IMR-90 (cell line): ENCODE results near the gene PMM1. TPM values are rescaled to one million over a fixed set of nuclear protein-coding genes. Genes with fewer than 3 reads are reported as not detected.

Experiments used
- ATAC-seq: fragments of 200-7000 bp; cut with Tn5 transposase; 2 replicates; pipeline ENCODE4 v1.9.1; 2020; ENCODE audit warnings: low read depth, mild to moderate bottlenecking, moderate library complexity
- BruUV-seq: library from RNA; stranded (reverse); fragments of 400-500 nt; replicated peaks from 2 replicates; lab custom pipeline; 2021; lab: Mats Ljungman, UMichigan
- CTCF ChIA-PET: fragments of 300-600 bp; formaldehyde crosslinking; extraction: SDS; loops from one replicate; lab custom pipeline; 2021; ENCODE audit warnings: antibody characterized with exemption; lab: Yijun Ruan, JAX
- POLR2A ChIA-PET: fragments of 300-600 bp; sonication (Branson Sonifier 250); formaldehyde crosslinking; loops from one replicate; lab custom pipeline; 2022; ENCODE audit warnings: antibody characterized with exemption; ENCODE audit not compliant: unreplicated experiment; lab: Charles Lee
- DNase-seq: peaks from one replicate; pipeline ENCODE4 v3.0.0; 2013
- H2AFZ ChIP-seq: replicated peaks from 2 replicates; pipeline ENCODE3; 2013; ENCODE audit warnings: low read length, mild to moderate bottlenecking; ENCODE audit not compliant: poor library complexity
- H2AK5ac ChIP-seq: 2 replicates; pipeline ENCODE4 v1.6.1; 2013; ENCODE audit warnings: low read depth, low read length, inconsistent platforms
- H2AK9ac ChIP-seq: replicated peaks from 2 replicates; pipeline ENCODE3; 2013; ENCODE audit warnings: mild to moderate bottlenecking, low read depth, low read length, moderate library complexity; ENCODE audit not compliant: poor library complexity
- H2BK120ac ChIP-seq: 2 replicates; pipeline ENCODE4 v1.6.1; 2013; ENCODE audit warnings: low read depth, low read length, inconsistent platforms
- H2BK15ac ChIP-seq: 3 replicates; pipeline ENCODE4 v1.6.1; 2013; ENCODE audit warnings: low read depth, low read length, inconsistent platforms
- H2BK20ac ChIP-seq: 2 replicates; pipeline ENCODE4 v1.6.1; 2013; ENCODE audit warnings: low read depth, mild to moderate bottlenecking, inconsistent platforms, low read length, moderate library complexity
- H2BK5ac ChIP-seq: 2 replicates; pipeline ENCODE4 v1.6.1; 2013; ENCODE audit warnings: mild to moderate bottlenecking, low read depth, low read length, inconsistent platforms; ENCODE audit not compliant: poor library complexity, severe bottlenecking
- H3K14ac ChIP-seq: replicated peaks from 2 replicates; pipeline ENCODE4 v1.6.1; 2013; ENCODE audit warnings: low read depth, low read length, inconsistent platforms
- H3K18ac ChIP-seq: 2 replicates; pipeline ENCODE4 v1.6.1; 2013; ENCODE audit warnings: low read depth, low read length, control low read depth
- H3K23ac ChIP-seq: 2 replicates; pipeline ENCODE4 v1.6.1; 2013; ENCODE audit warnings: low read depth, low read length, inconsistent platforms
- H3K27ac ChIP-seq: 2 replicates; pipeline ENCODE4 v1.5.1; 2013; ENCODE audit warnings: mild to moderate bottlenecking, control low read depth, low read length; ENCODE audit not compliant: insufficient read depth
- H3K27me3 ChIP-seq: 2 replicates; pipeline ENCODE4 v1.6.1; 2013; ENCODE audit warnings: low read length; ENCODE audit not compliant: control insufficient read depth, insufficient read depth
- H3K36me3 ChIP-seq: 2 replicates; pipeline ENCODE4 v1.6.1; 2013; ENCODE audit warnings: low read length, mixed read lengths; ENCODE audit not compliant: control insufficient read depth, insufficient read depth
- H3K4ac ChIP-seq: 2 replicates; pipeline ENCODE4 v1.6.1; 2013; ENCODE audit warnings: low read depth, low read length, inconsistent platforms
- H3K4me1 ChIP-seq: 2 replicates; pipeline ENCODE4 v1.6.1; 2013; ENCODE audit warnings: low read length, mixed read lengths; ENCODE audit not compliant: control insufficient read depth, insufficient read depth
- H3K4me2 ChIP-seq: 2 replicates; pipeline ENCODE4 v1.6.1; 2013; ENCODE audit warnings: low read depth, mild to moderate bottlenecking, control low read depth, low read length, moderate library complexity
- H3K4me3 ChIP-seq: 2 replicates; pipeline ENCODE4 v1.5.1; 2013; ENCODE audit warnings: low read depth, mild to moderate bottlenecking, control low read depth, low read length, moderate library complexity; ENCODE audit not compliant: insufficient read depth
- H3K56ac ChIP-seq: 2 replicates; pipeline ENCODE4 v1.6.1; 2013; ENCODE audit warnings: low read length, inconsistent platforms; ENCODE audit not compliant: insufficient read depth; ENCODE audit errors: extremely low read depth
- H3K79me1 ChIP-seq, 2 experiments: 2 replicates each; pipeline ENCODE4 v1.6.1; 2013; ENCODE audit warnings: low read length in 2 of 2, inconsistent platforms in 1 of 2, low read depth in 1 of 2
- H3K9ac ChIP-seq: 2 replicates; pipeline ENCODE4 v1.6.1; 2013; ENCODE audit warnings: low read depth, low read length, control low read depth
- H3K9me1 ChIP-seq: 2 replicates; pipeline ENCODE4 v1.6.1; 2013; ENCODE audit warnings: low read length, inconsistent platforms; ENCODE audit not compliant: insufficient read depth
- H3K9me3 ChIP-seq: 2 replicates; pipeline ENCODE4 v1.6.1; 2013; ENCODE audit warnings: low read length; ENCODE audit not compliant: control insufficient read depth, insufficient read depth
- H4K20me1 ChIP-seq: 2 replicates; pipeline ENCODE4 v1.6.1; 2013; ENCODE audit warnings: low read length, inconsistent platforms; ENCODE audit not compliant: insufficient read depth
- H4K5ac ChIP-seq: 2 replicates; pipeline ENCODE4 v1.6.1; 2013; ENCODE audit warnings: mild to moderate bottlenecking, low read depth, low read length, control low read depth
- H4K8ac ChIP-seq, 2 experiments: 2 replicates each; pipeline ENCODE4 v1.6.1; 2013; ENCODE audit warnings: low read depth in 2 of 2, low read length in 2 of 2, control low read depth in 1 of 2, inconsistent platforms in 1 of 2
- H4K91ac ChIP-seq: 2 replicates; pipeline ENCODE4 v1.6.1; 2013; ENCODE audit warnings: low read depth, low read length, inconsistent platforms; ENCODE audit not compliant: insufficient read depth
- CEBPB ChIP-seq: IDR thresholded peaks from 2 replicates; pipeline ENCODE4 v1.6.1; 2012; ENCODE audit warnings: low read depth, low read length, improper control_type of control experiment
- CHD1 ChIP-seq: IDR thresholded peaks from 2 replicates; pipeline ENCODE4 v1.6.1; 2012; ENCODE audit warnings: low read depth, low read length, improper control_type of control experiment
- MAZ ChIP-seq: IDR thresholded peaks from 2 replicates; pipeline ENCODE4 v1.6.1; 2012; ENCODE audit warnings: low read depth, mild to moderate bottlenecking, low read length, improper control_type of control experiment, moderate library complexity, borderline replicate concordance
- POLR2A ChIP-seq: IDR thresholded peaks from 2 replicates; pipeline ENCODE4 v1.6.1; 2012; ENCODE audit warnings: mild to moderate bottlenecking, low read depth, low read length
- RAD21 ChIP-seq: IDR thresholded peaks from 2 replicates; pipeline ENCODE4 v1.6.1; 2012; ENCODE audit warnings: low read length, improper control_type of control experiment
- RCOR1 ChIP-seq: IDR thresholded peaks from 2 replicates; pipeline ENCODE4 v1.6.1; 2012; ENCODE audit warnings: mild to moderate bottlenecking, low read length, improper control_type of control experiment; ENCODE audit not compliant: insufficient replicate concordance
- SMC3 ChIP-seq: fragments of 150-350 bp; IDR thresholded peaks from 2 replicates; pipeline ENCODE4 v1.6.1; 2016; ENCODE audit warnings: low read depth, mild to moderate bottlenecking, antibody characterized with exemption, low read length, moderate library complexity
- WGBS, 2 experiments: methylation state at CpG; one replicate each; pipeline versions ENCODE4 v1.1.5 to v1.1.7; 2013; ENCODE audit warnings: missing lambda C conversion rate in 2 of 2; ENCODE audit not compliant: insufficient read length in 1 of 2; ENCODE audit errors: extremely low coverage in 2 of 2; 5-methylcytosine and 5-hydroxymethylcytosine counted together
- dilution Hi-C: fragments of 300-500 bp; cut with HindIII; formaldehyde crosslinking; loops from one replicate; pipeline ENCODE4 v1.14.3; 2018; ENCODE audit warnings: low sequenced_read_pairs; ENCODE audit not compliant: unreplicated experiment
- in situ Hi-C: fragments of 300-500 bp; cut with MboI; formaldehyde crosslinking; loops from 3 replicates; pipeline ENCODE4 v1.14.3; 2019; ENCODE audit warnings: low sequenced_read_pairs, inconsistent platforms, mixed read lengths
- intact Hi-C: fragments of 100-400 bp; cut with micrococcal nuclease; formaldehyde crosslinking; loops from 2 replicates; pipeline ENCODE4 v1.10.0; 2022
- polyA plus RNA-seq, 3 experiments: library from polyadenylated mRNA; depleted of rRNA; stranded (reverse); fragments of >200 nt; gene quantifications; 2 replicates each; pipeline ENCODE4 v1.2.3, GENCODE V29; 2012; ENCODE audit warnings: low replicate concordance in 1 of 3
- total RNA-seq: library from RNA; depleted of rRNA; stranded (reverse); fragments of >200 nt; gene quantifications from 2 replicates; pipeline ENCODE4 v1.2.3, GENCODE V29; 2012
- TF ChIP-seq, protein P1 (sequence below): fragments of 150-350 bp; IDR thresholded peaks from 2 replicates; pipeline ENCODE4 v1.6.1; 2016; ENCODE audit warnings: low read depth, mild to moderate bottlenecking, low read length, moderate library complexity, borderline replicate concordance

The PMM1 gene
- total and polyA plus RNA-seq, 2 of the 4 experiments (the other 2 are of a cell fraction) = 22.8 to 92.8 TPM

DNA sequence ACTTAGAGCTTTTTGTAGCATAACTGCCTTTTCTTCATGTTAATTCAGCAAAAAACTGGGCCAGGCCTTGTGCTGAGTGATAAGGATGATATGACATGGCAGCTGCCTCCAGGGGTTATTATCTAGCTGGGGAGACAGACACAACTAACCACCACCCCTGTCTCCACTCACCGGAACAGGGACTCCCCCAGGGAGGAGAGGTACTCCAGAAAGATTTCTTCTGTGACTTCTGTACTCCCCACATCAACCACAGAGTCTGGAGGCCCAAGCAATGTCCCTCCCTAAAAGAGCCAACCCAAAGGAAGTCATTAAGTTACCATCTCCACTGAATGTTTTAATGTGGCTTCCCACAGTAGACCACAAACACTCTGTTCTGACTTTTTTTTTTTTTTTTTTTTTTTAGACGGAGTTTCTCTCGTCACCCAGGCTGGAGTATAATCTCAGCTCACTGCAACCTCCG, 14.3 kb upstream of the PMM1 start:
- no peak overlapping the region for H3K23ac ChIP-seq
- no peak overlapping the region for H3K27ac ChIP-seq
- H3K79me1 ChIP-seq = peaks cover 7 to 30% of the 10 kb centered on the region in 2 experiments; a peak in 3 of 4 replicates
- ChIA-PET CTCF (no interaction called here), POLR2A (no interaction called here)
- H2AK9ac ChIP-seq = no peak overlapping the region
- no peak overlapping the region for H3K9ac ChIP-seq
- intact Hi-C loops (no loop called here), dilution Hi-C loops (no loop called here), in situ Hi-C loops (loop anchor here (10.0 kb wide), 1 partner anchor 199 kb away; no protein-coding TSS in a partner anchor)
- no peak for ATAC-seq
- H3K27me3 ChIP-seq = no peaks in the 10 kb centered on the region
- no peak overlapping the region for H4K5ac ChIP-seq
- H2BK120ac ChIP-seq = no peak overlapping the region
- WGBS, 2 experiments = no CpG with 5 or more reads among the region's 4 CpGs
- H4K8ac ChIP-seq = no peak overlapping the region
- H3K14ac ChIP-seq = no peak overlapping the region
- H3K4ac ChIP-seq = no peak overlapping the region
- H4K20me1 ChIP-seq = peaks cover 6% of the 10 kb centered on the region; the same call in 1 of the 2 replicates
- H2BK5ac ChIP-seq = no peak overlapping the region
- BruUV-seq = no TSS peak
- no peak overlapping the region for H2BK20ac ChIP-seq
- no peak overlapping the region for H2BK15ac ChIP-seq
- no peak overlapping the region for H3K4me2 ChIP-seq
- H3K36me3 ChIP-seq = peaks cover 54% of the 10 kb centered on the region
- H3K4me3 ChIP-seq = no peak overlapping the region
- H3K9me1 ChIP-seq = peaks cover 3% of the 10 kb centered on the region; the same call in 1 of the 2 replicates
- no peak overlapping the region for H4K91ac ChIP-seq
- H3K4me1 ChIP-seq = no peaks in the 10 kb centered on the region
- TF ChIP-seq CEBPB (no peak), RCOR1 (no peak), MAZ (no peak), POLR2A (no peak), SMC3 (no peak), RAD21 (no peak), CHD1 (no peak)
- TF ChIP-seq, protein P1, sequence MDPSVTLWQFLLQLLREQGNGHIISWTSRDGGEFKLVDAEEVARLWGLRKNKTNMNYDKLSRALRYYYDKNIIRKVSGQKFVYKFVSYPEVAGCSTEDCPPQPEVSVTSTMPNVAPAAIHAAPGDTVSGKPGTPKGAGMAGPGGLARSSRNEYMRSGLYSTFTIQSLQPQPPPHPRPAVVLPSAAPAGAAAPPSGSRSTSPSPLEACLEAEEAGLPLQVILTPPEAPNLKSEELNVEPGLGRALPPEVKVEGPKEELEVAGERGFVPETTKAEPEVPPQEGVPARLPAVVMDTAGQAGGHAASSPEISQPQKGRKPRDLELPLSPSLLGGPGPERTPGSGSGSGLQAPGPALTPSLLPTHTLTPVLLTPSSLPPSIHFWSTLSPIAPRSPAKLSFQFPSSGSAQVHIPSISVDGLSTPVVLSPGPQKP = no peak
- H2AFZ ChIP-seq = no peak overlapping the region
- DNase-seq = no peak
- no peak overlapping the region for H3K56ac ChIP-seq
- H3K18ac ChIP-seq = no peak overlapping the region
- no peak overlapping the region for H2AK5ac ChIP-seq
- H3K9me3 ChIP-seq = no peaks in the 10 kb centered on the region
